ENCODE results near the gene PLCB4. TPM values are rescaled to one million over a fixed set of nuclear protein-coding genes. Genes with fewer than 3 reads are reported as not detected.

The PLCB4 gene
- total RNA-seq, 1 experiment from 2014 or later: 10.1 TPM

- Histone ChIP-seq H3K79me1 (ENCODE audit: insufficient read depth, low read depth, low read length, poor library complexity, severe bottlenecking) (no peaks in the 10 kb centered on the region), H3K9me3 (ENCODE audit: control insufficient read depth, low read depth, low read length) (no peaks in the 10 kb centered on the region), H2BK12ac (ENCODE audit: insufficient read length, low read depth, low read length) (no peak overlapping the region), H3K79me2 (ENCODE audit: insufficient read depth, low read length) (no peaks in the 10 kb centered on the region), H4K91ac (ENCODE audit: insufficient read length, low read depth, low read length) (no peak overlapping the region), H3K4ac (ENCODE audit: low read depth, low read length) (no peak overlapping the region), H3K23me2 (ENCODE audit: insufficient read length, low read depth, low read length, poor library complexity, severe bottlenecking) (no peaks in the 10 kb centered on the region), H3K4me1 (ENCODE audit: insufficient read depth, low read length) (no peaks in the 10 kb centered on the region; the same call in 1 of the 2 replicates), H3K56ac (ENCODE audit: insufficient read length, low read depth, low read length) (no peak overlapping the region), H4K5ac (ENCODE audit: insufficient read length, low read depth, low read length) (no peak overlapping the region), H2BK20ac (ENCODE audit: low read depth, low read length, poor library complexity, severe bottlenecking) (no peak overlapping the region), H2AFZ (ENCODE audit: low read length) (no peak overlapping the region), H3K9ac (ENCODE audit: extremely low read depth, insufficient read length, low read length) (no peak overlapping the region), H2BK5ac (ENCODE audit: insufficient read length, low read length) (no peak overlapping the region), H2BK15ac (ENCODE audit: low read depth, low read length) (no peak overlapping the region), H4K8ac (replicated peaks; ENCODE audit: insufficient read length, low read depth, low read length) (no peak overlapping the region), H3K18ac (ENCODE audit: insufficient read length, low read depth, low read length) (no peak overlapping the region), H3T11ph (ENCODE audit: low read length) (no peak overlapping the region), H2AK5ac (ENCODE audit: insufficient read length, low read length) (no peak overlapping the region), H2BK120ac (ENCODE audit: low read depth, low read length, poor library complexity, severe bottlenecking) (no peak overlapping the region), H3K14ac (ENCODE audit: insufficient read depth, low read length) (no peak overlapping the region), H3K27ac (ENCODE audit: insufficient read length, low read depth, low read length) (no peak overlapping the region), H3K23ac (ENCODE audit: insufficient read length, low read depth, low read length) (no peak overlapping the region), H4K20me1 (ENCODE audit: control insufficient read depth, insufficient read depth, insufficient read length) (no peaks in the 10 kb centered on the region), H3K27me3 (ENCODE audit: insufficient read depth, low read length) (no peaks in the 10 kb centered on the region), H3K4me2 (ENCODE audit: insufficient read depth, insufficient read length, low read length) (no peak overlapping the region)
- H3K27ac Mint-ChIP-seq: no peak overlapping the region
- H3K4me3 Mint-ChIP-seq: no peak overlapping the region
- no peaks in the 10 kb centered on the region for H3K36me3 Mint-ChIP-seq (ENCODE audit: insufficient read depth in 1 of 3, low read depth in 3 of 3)
- H3K27me3 Mint-ChIP-seq (ENCODE audit: low read depth): no peaks in the 10 kb centered on the region
- TF ChIP-seq CTCF (conservative IDR thresholded peaks at IDR 0.05): no peak
- H3K9me3 Mint-ChIP-seq: no peaks in the 10 kb centered on the region
- peaks cover 9 to 13% of the 10 kb centered on the region in 2 experiments for H3K4me1 Mint-ChIP-seq
- DNase-seq: no peak
- no CpG with 5 or more reads among the region's 3 CpGs for WGBS (ENCODE audit: extremely low coverage, insufficient read length, low lambda C conversion rate)
These were observed 333.7 kb downstream of the PLCB4 start for GRCh38 chr20:9402546-9402945.
